IPS-18c (cell line): ENCODE measurements around the gene FAM120B.

Source experiments
- H3K4me3 ChIP-seq: 2 replicates; pipeline ENCODE4 v1.7.0; 2013; ENCODE audit warnings: low read depth, mild to moderate bottlenecking, low read length, moderate library complexity; ENCODE audit not compliant: insufficient read depth
- H3K9me3 ChIP-seq: one replicate; pipeline ENCODE4 v1.6.1; 2013; ENCODE audit warnings: mild to moderate bottlenecking, low read length, moderate library complexity; ENCODE audit not compliant: control insufficient read depth, insufficient read depth

The FAM120B gene

DNA sequence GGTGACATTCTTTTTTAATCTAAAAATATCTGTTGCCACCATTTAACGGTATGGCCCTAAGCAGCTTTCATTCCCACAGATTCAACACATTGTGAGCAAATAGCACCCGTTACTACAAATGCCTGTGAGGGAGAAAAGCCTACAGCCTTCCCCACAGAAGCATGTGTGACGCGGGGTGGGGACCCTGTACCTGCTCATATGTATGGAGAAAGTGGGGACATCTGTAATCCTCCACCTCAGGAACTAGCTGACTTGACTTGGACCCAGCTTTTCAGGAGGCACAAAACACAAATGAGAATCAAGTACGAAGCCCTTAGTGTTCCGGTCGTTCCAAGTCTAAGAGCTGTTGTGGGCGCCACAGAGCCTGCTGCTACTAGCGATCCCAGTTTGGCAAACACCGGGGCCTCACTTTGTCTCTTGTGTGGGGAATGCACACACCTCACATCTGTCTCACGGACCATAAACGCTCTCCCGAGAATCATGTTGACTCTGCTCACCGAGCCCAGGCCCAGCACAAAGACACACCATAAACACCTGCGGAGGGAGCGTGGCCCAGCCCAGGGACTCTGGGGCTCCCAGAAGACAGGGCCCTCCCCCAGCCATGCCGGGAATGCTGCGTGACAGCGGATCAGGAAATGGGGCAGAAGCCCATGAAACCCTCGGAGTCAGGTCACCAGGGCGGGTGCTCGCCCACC lies 37.3 kb upstream of the FAM120B start:
- H3K4me3 ChIP-seq = no peak overlapping the region
- no peaks in the 10 kb centered on the region for H3K9me3 ChIP-seq

DNA sequence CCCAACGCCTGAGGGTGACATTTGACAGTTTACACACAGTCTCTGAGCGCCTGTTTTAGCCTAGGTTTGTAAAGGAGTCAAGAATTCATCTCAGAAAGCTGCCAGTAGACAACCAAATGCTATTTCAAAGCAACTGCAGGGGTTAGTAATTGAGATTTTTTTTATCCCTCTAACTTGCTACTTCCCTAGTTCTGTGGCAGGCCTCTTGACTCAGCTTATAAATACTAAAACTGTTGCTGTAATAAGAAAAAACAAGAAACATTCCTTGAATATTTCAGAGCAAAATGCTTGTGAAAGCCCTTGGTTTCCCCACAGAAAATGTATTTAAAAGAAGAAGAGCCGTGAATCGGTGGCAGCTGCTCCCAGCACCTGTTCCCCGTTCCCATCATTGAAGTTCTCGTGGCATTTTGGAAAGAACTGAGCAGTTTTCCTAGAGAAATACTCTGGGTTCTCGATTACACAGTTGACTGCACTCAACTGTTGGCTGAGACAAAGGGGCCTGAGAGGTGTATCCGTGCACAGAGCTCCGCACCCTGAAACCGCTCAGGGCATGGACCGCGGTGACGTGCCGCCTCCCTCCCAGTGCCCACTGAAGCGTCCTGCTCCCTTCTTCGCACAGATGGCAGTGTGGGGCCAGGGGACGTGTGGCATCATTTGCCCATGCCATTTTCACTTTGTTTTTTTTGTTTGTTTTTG lies 36.6 kb upstream of the FAM120B start:
- Histone ChIP-seq H3K4me3 (no peak overlapping the region), H3K9me3 (no peaks in the 10 kb centered on the region)

DNA sequence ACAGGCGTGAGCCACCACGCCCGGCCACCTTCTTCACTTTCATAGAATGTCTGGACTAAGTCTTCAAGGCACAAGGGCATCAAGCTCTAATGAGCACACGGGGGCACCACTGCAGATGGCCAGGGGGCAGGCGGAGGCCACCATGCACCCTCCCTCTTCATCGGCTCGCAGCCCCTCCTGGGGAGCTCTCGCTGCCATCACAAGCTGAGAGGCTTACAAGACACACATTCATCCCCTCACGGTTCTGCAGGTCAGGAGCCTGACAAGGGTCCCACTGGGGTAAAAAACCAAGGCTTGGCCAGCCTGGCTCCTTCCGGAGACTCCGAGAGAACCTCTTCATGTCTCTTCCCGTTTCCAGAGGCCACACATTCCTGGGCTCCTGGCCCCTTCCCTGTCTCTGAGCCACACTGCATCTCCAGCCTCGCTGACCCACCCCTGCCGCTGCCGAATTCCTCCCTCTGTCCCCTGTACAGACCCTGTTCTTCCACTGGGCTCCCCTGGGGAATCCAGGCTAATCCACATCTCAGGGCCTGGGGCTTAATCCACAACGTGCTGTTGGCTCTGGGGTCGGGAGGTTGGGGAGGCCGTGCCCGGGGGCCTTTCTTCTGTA lies 35.5 kb upstream of the FAM120B start:
- H3K9me3 ChIP-seq = no peaks in the 10 kb centered on the region
- no peak overlapping the region for H3K4me3 ChIP-seq

DNA sequence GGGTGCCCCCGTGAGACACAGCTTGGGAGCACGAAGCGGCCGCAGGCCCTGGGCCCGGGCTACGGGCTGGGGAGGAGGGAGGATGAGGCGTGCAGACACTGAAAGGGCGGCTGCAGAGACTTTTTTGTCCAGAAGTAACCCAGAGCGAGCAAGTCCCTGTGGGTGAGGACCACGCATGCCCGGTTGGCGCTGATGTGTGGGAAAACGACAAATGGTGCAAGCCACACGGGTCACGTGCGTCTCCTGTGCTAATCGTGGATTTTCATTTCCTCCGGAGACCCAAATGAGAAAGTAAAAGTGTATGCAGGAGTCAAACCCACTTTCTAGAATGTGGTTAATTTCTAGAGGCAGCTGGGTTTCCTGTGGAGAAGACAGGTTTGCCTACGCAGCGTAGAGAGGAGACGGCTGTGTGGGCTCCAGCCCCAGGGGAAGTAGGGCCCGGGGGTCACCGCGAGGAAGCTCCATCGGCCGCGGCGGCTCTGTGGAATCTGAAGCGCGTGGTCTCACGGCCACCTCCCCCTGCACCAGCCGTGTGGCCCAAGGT lies 34.7 kb upstream of the FAM120B start:
- H3K4me3 ChIP-seq = no peak overlapping the region
- no peaks in the 10 kb centered on the region for H3K9me3 ChIP-seq

DNA sequence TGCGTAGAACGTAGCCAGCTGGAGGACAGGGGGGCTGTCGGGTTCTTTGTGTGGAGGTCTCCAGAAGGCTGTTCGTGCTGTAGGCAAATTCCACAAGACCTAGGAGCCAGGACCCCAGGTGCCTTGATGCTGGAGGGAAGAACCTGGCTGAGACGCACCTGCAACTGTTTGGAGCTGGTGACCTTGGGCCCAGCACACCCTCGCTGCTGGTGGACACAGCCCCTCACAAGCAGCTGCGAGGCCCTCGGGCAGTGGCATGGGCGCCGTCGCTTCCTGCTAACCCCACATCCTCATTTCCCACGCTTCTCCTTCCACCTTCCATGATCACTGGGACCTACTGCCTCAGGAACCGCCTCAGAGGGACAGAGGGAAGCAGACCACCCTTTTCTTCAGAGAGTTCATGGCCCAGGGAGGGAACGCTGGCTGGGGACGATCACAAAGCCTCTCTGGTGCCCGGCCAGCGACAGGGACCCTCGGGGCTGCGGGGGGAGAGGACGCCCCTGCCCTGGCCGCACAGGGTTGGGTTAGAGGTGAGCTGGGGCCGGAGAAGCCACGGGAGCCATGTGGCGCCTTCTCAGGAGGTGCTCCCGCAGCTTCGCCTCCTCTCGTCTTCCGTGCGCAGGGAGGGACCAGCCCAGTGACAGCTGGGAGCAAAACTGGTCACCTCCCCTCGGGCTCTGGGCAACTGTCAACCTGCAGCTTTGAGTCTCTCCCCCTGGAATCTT lies 34.1 kb upstream of the FAM120B start:
- Histone ChIP-seq H3K9me3 (no peaks in the 10 kb centered on the region), H3K4me3 (no peak overlapping the region)

DNA sequence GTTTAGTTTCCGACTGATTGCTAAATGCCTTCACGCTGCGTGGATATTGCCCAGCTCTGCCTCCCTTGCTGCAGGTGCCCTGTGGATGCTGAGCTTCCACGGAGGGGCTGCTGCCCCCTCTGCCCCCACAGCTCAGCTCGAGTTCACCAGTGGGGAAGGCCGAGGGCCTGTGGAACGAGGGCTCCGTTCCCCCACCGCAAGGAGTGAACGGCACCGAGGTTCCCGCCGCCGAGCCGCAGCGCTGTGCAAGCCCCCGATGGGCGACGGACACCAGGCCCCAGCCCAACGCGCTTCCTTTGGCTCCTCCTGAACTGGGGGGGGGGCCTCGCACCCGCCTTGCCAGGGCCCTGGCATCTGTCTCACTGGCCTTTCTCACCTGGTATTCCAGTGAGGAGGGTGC lies 33.4 kb upstream of the FAM120B start:
- Histone ChIP-seq H3K4me3 (no peak overlapping the region), H3K9me3 (no peaks in the 10 kb centered on the region)

DNA sequence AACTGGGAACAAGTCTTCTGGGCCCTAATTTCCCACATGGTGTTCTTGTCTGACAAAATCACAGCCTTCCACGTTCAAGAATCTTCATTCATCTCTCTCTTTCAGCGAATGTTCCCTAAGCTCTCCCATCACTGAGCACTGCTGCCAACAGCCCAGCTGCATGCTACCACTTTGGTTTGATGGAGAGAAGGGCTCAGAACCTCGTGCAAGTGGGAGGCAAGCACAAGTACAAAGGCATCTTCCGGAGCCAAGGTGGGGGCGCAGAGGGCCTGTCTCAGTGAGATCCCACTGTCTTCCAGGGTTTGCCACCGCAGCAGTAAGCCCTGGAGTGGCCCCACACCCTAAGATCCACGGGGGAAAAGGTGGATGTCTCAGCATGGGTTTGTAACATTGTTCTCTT lies 32.9 kb upstream of the FAM120B start:
- Histone ChIP-seq H3K4me3 (no peak overlapping the region), H3K9me3 (no peaks in the 10 kb centered on the region)

DNA sequence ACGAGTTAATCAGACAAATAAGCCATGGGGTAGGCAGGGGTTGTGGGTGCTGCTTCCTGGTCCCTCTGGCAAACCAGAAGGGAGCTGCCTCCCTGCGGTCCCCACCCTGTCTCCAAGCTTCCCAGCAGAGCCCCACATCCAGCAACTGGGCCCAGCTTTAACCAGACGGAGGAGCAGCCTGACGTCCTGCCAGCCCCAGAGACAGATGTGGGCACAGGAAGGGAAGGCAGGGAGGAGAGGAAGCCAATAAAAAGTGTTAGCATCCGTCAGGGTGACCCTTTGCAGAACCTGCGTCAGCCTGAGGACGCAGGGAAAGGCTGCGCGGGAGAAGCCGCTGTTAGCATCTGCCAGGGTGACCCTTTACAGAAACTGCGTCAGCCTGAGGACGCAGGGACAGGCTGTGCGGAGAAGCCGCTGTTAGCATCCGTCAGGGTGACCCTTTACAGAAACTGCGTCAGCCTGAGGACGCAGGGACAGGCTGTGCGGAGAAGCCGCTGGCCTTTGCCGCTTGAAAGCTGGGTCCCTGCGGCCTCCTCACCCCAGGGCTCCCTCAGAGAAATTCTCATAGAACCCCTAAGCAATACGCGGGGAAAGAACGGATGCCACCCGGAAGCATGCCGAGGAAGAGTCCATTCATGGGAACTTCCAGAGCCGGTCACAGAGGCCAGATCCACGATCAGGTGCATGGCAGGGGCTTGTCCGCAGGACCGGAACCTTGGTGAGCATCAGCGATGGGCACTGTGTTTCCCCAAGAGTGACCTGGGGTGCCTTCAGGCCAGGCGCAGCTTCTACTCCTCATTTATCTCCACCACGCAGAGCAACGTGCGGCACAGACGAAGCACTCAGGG lies 31.6 kb upstream of the FAM120B start:
- H3K9me3 ChIP-seq = no peaks in the 10 kb centered on the region
- H3K4me3 ChIP-seq = no peak overlapping the region

DNA sequence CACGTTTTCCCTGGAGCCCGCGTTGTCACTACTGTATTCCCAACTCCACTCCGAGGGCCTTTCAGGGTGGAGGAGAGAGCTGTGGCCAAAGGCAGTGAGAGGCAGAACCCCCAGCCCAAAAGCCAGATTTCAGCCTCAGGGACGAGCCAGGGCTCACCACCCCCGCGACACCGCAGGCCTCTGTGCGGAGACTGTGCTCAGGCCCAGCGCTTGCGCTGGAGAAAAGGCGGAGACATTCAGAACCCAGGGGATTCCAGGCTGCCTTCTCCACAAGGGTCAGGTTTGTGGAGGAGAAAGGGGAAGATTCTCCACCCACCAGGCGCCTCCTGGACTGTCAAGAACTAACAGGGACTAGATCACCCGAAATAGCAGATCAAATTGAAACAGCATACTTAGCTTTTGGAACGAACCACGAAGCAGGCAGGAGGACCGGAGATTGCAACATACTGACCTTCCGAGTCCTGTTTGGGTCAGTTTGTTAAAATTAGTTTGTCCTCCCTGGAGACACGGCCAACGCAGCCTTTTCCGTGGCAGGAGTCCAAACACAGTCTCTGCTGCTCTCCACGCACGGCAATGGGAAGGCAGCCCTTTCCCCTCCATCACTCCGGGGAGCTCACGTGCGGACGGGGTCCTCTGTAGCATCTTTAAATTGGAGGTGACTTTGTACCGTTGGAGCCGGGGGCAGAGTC lies 30.0 kb upstream of the FAM120B start:
- no peaks in the 10 kb centered on the region for H3K9me3 ChIP-seq
- H3K4me3 ChIP-seq = no peak overlapping the region

DNA sequence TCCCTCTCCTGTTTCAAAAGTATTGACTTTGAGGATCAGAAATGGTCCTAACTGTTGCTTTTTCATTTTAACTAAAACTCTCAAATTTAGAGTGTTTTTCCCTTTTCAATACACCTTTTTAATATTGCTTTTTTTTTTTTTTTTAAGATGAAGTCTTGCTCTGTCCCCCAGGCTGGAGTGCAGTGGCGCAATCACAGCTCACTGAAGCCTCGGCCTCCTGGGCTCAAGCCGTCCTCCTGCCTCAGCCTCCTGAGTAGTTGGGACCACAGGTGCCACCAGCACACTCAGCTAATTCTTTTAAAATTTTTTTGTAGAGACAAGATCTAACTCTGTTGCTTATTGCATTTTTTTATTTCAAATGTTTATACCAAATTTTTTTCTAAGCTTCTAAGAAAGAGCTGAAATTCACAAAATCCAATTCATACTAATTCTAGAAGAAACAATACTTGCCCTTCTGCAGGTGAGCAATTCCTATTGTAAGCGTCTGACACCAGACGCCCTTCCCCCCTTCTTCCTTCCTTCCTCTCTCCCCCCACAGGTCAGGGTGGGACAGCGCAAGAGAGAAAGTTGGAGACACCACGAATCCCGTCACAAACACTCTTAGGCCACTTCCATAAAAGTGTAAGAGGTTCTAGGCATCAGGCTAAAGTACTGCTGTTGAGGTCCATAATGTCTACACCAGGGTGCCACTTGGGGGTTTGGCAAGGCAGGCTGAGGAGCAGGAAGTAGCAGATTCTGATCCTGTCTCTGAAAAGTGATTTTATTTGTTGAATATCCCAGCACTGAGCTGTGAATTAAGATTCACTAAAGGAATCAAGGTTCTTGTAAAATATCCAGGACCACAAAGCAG lies 28.4 kb upstream of the FAM120B start:
- Histone ChIP-seq H3K4me3 (no peak overlapping the region), H3K9me3 (no peaks in the 10 kb centered on the region)

DNA sequence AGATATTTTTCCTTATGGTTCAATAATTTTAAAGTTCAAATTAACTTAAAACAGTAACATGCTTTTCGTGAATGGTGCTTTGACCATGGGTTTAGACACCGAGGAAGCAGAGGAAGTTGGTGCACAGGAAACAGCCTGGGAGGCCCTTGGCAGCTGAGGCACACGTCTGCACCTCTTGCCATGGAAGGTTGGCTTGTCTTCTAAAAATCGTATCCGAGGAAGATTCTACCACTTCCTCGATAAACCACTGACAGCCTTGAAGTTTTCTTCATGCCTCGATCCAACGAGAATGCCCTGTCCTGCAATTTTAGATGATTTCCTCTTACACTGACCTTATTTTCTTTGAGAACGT lies 27.8 kb upstream of the FAM120B start:
- H3K4me3 ChIP-seq = no peak overlapping the region
- no peaks in the 10 kb centered on the region for H3K9me3 ChIP-seq

DNA sequence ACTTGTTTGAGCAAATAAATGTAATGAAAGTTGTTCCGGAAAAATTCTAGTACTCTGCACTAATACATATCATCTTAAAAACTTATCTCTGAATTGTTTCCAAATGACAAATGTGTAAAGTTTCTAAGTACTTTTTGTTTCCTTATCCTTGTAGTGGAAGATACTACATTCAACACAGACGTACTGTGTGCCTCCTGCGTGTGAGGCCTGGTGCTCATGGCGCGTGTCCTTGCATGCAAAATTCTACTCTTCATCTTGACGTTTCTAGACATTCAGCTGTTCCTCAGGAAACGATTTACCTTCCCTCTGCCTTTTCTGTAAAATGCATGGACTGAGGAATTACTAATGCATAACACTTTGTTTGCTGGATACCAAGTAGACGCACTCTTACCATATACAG lies 27.1 kb upstream of the FAM120B start:
- no peak overlapping the region for H3K4me3 ChIP-seq
- H3K9me3 ChIP-seq = no peaks in the 10 kb centered on the region

DNA sequence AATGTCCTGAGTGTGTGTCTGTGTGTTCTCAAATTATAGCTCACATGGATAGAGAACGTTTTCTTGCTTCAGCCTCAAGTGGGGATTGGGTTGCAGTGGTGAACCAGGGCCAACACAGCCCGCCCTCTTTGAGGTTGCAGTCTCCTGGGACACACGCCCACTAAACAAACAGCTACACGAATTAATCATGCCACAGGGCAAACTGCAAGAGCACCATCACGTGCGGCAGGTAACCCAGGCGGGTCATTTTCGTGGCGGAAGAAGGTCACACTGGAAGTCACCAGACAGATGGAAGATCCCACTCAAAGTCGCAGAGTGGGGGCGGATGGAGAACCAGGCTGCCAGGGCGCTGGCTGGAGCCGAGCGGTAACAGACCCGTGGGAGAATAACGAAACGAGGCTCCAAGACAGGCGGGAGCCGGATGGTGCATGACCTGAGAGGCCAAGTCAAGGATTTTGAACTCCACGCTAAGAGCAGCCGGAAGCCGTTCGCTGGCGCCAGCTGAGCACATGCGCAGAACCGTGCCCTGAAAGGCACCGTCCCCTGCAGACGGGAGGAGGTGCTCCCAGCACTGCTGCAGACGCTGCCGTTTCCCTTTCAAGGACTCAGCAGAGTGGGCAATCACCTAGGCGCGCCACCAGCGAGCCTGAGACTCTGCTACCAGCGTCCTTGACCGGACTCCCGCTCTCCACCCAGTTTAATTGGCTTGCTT lies 26.4 kb upstream of the FAM120B start:
- no peak overlapping the region for H3K4me3 ChIP-seq
- H3K9me3 ChIP-seq = no peaks in the 10 kb centered on the region

DNA sequence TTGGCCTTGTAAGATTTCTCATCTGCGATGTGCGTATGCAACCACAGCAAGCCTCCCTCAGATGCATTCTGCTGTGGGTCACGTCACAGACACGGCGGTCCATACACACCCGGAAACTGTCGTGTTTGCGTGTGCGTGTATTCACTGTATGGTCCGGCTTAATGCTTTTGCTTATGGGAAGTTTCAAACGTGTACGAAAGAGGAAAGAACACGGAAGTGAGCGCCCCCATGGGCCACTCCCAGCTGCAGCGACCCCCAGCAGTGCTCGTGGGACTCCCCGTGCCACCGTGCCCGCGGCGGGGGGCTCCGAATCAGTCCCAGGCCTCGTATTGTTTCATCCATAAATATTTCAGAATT lies 25.9 kb upstream of the FAM120B start:
- Histone ChIP-seq H3K9me3 (no peaks in the 10 kb centered on the region), H3K4me3 (no peak overlapping the region)
